Measurements from ENCODE around the gene GALNT18.
"Not testable (repeated sequence)": the region's sequence is repeated elsewhere in the genome, so short reads cannot be mapped to it uniquely, and the experiment has no call there.

The GALNT18 gene

GRCh38 chr11:11459578-11459977 is 162.2 kb downstream of the GALNT18 start:
- H3K4me3 ChIP-seq (ENCODE audit: low read length) = no peak overlapping the region
- TF ChIP-seq ZNF274 (IDR thresholded peaks at IDR 0.05; ENCODE audit: low read depth, low read length) = no peak

- TF ChIP-seq ZNF274 (IDR thresholded peaks at IDR 0.05; ENCODE audit: low read depth, low read length) = no peak
- H3K4me3 ChIP-seq (ENCODE audit: low read length) = no peak overlapping the region
Measured at GRCh38 chr11:11458485-11458884, 163.3 kb downstream of the GALNT18 start.

- no peak for TF ChIP-seq ZNF274 (IDR thresholded peaks at IDR 0.05; ENCODE audit: low read depth, low read length)
Measured at GRCh38 chr11:11458001-11458400, 163.8 kb downstream of the GALNT18 start.

DNA sequence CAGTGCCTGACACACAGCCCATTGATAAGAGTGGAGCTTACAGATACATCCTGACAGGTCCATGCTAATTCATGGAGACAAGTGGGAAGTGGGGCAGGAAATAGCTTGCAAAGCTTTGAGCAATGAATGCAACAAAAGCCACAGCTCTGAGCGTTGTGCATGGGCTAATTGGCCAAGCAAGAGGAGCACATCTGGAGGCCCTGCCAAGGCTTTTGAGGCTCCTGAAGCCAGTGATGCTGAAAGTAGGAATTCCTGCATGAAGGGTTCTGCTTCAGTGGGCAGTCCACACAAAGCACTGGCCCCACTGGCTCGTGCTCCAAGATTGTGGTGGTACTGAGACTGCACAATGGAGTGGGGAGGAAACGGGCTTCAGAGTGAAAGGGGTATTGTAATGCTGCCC is 164.9 kb downstream of the GALNT18 start:
- no peak overlapping the region for H3K4me3 ChIP-seq (ENCODE audit: low read length)
- TF ChIP-seq ZNF274 (IDR thresholded peaks at IDR 0.05; ENCODE audit: low read depth, low read length) = no peak

More at GRCh38 chr11:11458001-11458400, 163.8 kb downstream of the GALNT18 start:
- no peak overlapping the region for H3K4me3 ChIP-seq (ENCODE audit: low read length)

GRCh38 chr11:11454671-11455223 is 167.1 kb downstream of the GALNT18 start:
- no peak overlapping the region for H3K4me3 ChIP-seq (ENCODE audit: low read length)
- no peak for TF ChIP-seq ZNF274 (IDR thresholded peaks at IDR 0.05; ENCODE audit: low read depth, low read length)

DNA sequence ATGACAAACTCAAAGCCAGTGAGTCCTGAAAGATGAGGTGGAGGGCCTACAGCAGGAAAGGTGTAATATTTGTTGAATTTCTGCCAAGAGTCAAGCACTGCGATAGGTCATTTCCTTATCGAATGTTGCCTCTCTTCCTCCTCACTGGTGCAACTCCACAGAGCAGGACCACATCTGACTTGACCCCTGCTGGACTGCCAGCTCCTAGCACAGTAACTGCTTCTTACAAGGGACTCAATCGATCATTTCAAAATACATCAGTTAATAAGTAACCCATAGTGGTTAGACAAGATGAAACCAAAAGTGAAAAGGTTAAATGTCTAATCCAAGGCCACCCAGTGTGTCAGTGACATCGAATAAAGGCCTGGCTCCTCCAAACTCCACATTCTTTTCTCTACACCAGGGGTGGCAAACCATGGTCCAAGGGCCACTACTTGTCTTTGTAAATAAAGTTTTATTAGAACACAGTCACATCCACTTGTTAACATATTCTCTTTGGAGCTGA is 170.3 kb downstream of the GALNT18 start:
- no peak overlapping the region; the same call in 1 of the 2 replicates for H3K4me3 ChIP-seq (ENCODE audit: low read length)
- no peak for TF ChIP-seq ZNF274 (IDR thresholded peaks at IDR 0.05; ENCODE audit: low read depth, low read length)

- H3K4me3 ChIP-seq (ENCODE audit: low read length) = no peak overlapping the region
- TF ChIP-seq ZNF274 (IDR thresholded peaks at IDR 0.05; ENCODE audit: low read depth, low read length) = no peak
Measured at GRCh38 chr11:11450744-11451362, 171.0 kb downstream of the GALNT18 start.

GRCh38 chr11:11449327-11449726 is 172.5 kb downstream of the GALNT18 start:
- no peak overlapping the region for H3K4me3 ChIP-seq (ENCODE audit: low read length)
- TF ChIP-seq ZNF274 (IDR thresholded peaks at IDR 0.05; ENCODE audit: low read depth, low read length) = no peak

- no peak for TF ChIP-seq ZNF274 (IDR thresholded peaks at IDR 0.05; ENCODE audit: low read depth, low read length)
- no peak overlapping the region for H3K4me3 ChIP-seq (ENCODE audit: low read length)
Measured at GRCh38 chr11:11448626-11449025, 173.2 kb downstream of the GALNT18 start.

DNA sequence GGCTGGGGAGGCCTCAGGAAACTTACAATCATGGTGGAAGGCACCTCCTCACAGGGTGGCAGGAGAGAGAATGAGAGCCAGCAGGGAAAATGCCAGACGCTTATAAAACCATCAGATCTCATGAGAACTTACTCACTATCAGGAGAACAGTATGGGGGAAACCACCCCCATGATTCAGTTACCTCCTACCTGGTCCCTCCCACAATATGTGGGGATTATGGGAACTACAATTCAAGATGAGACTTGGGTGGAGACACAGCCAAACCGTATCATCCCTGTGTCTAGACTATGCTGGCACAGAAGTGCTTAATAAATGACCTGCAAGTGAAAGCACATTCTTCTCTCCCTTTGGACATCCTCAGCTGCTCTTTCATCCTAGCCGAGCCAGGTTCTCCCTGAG is 174.2 kb downstream of the GALNT18 start:
- not testable (repeated sequence) for H3K4me3 ChIP-seq (ENCODE audit: low read length)

DNA sequence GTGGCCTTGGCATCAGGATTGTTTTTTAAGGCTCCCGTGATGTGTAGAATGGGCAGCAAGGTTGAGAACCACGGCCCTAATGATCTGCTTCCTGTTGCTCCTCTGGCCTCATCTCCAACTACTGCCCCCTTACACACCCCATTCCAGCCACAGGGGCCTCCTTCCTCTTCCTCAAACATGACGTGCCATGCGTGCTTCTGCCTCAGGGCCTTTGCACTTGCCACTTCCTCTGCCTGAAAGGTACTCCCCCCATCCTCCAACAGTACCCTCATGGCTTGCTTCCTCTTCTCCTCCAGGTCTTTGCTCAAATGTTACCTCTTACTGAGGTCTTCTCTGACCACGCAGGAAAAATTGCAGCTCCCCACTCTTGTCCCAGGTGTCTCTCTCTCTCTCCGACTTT is 174.8 kb downstream of the GALNT18 start:
- no peak for TF ChIP-seq ZNF274 (IDR thresholded peaks at IDR 0.05; ENCODE audit: low read depth, low read length)
- H3K4me3 ChIP-seq (ENCODE audit: low read length) = no peak overlapping the region

DNA sequence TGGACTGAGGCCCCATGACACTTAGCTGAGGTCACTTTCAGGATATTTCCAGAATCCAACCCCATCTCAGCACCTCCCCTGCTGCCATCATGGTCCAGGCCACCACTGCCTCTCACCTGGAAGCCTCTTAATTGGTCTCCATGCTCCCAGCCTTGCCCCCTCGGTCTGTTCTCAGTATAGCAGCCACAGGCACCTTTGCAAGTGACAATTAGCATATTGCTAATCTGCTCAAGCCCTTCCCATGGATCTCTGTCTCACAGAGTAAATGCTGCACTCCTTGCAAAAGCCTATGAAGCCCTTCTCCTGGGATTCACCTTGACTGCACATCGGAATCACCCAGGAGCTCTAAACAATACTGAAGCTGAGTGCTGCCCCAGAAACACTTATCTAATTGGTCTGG is 175.2 kb downstream of the GALNT18 start:
- TF ChIP-seq ZNF274 (IDR thresholded peaks at IDR 0.05; ENCODE audit: low read depth, low read length) = no peak
- H3K4me3 ChIP-seq (ENCODE audit: low read length) = no peak overlapping the region

- no peak overlapping the region for H3K4me3 ChIP-seq (ENCODE audit: low read length)
- TF ChIP-seq ZNF274 (IDR thresholded peaks at IDR 0.05; ENCODE audit: low read depth, low read length) = no peak
Measured at GRCh38 chr11:11445441-11446185, 176.2 kb downstream of the GALNT18 start.

DNA sequence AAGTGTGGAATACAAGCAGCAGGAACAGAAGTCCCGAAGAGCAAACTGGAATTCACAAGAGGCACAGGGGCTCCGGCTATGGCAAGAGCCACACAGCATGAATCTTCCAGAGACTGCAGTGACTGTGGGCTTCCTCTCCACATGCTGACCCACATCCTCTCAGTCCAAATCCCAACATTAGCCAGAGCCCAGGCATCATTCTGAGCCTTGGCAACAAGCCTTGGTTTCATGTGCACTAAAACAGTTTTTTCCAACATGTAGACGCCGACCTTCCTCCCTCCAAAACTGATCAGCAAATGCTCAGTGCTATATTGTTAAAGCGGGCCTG is 177.0 kb downstream of the GALNT18 start:
- H3K4me3 ChIP-seq (ENCODE audit: low read length) = no peak overlapping the region
- no peak for TF ChIP-seq ZNF274 (IDR thresholded peaks at IDR 0.05; ENCODE audit: low read depth, low read length)
